Measurements from ENCODE around the gene MAP4K3.

The MAP4K3 gene

DNA sequence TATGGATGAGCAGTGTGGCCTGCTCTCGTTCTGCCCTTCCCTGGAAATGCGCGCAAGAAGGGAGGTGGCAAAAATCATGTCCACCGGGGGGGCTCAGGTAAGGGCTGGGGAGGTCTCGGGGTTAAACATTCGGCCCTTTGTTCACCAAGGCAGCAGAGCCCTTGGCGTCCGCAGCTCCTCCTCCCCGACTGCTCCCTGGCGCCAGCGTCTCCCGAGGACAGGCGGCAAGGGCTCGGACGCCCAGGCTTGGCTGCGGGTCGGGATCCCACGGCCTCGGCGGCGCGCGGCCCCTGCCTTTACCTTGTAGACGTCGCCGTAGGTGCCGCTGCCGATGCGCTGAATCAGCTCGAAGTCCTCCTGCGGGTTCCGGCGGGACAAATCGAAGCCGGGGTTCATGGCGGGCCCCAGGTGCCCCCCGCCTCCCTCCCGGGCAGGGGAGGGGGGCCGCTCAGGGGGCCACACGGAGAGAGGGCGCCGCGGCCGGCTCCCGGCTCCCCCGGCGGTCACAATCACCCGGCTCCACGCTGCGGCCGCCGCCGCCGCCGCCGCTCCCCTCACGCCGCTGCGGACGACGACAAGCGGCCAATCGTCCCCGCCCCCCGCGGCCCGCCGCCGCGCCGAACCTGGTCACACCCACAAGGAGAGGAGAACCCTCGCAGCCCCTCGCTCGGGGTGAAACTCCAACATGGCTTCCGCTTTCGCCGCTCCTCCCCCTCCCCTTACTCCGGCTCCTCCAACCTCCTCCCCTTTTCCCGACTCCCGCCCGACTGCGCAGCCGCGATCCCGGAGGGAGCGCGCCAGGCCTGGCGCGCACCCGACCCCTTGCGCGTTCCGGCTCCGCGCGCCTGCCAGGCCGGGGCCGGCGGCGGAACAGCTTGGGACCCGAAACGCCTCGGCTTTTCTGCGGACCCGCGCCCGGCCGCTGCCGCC is at the start of gene MAP4K3:
Gene MAP4K3 (minus strand): TSS at position 694 of the 930 bp plus-strand sequence. CDS start 298 bp downstream, at position 396.
- TF ChIP-seq JUND (IDR thresholded peaks at IDR 0.05; ENCODE audit: low read depth): no peak
- in situ Hi-C loops (cut with HindIII; ENCODE audit: low pct_unique_long_range_greater_than_20kb, low sequenced_read_pairs): no loop called here

DNA sequence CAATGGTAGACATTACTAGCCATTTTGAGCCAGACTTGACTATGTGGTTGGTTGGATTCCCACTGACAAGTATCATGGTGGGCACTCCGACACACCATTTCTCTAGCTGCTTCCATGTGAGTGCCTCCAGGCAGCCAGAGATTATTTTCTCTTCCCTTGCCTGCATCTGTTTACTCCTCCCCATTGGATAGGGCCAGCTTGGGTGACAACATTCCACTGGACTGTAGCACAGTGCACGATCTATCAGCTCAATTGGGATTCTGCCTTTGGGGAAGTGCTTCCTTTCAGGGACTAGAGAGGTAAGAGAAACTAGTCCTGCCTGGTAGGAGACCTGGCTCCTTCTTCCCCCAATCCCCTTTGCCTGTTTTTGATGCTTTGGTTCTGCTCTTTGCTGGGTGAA is 49.0 kb upstream of the MAP4K3 start:
- DNase-seq (ENCODE audit: low read depth in 1 of 2, low spot score in 1 of 2): peak in 1 of 2 experiments; percentile 59
- TF ChIP-seq JUND (IDR thresholded peaks at IDR 0.05; ENCODE audit: low read depth): no peak
- in situ Hi-C loops (cut with HindIII; ENCODE audit: low pct_unique_long_range_greater_than_20kb, low sequenced_read_pairs): no loop called here

More for the DNA sequence above, at the start of gene MAP4K3:
- peak; percentile 83 to 93 for DNase-seq (ENCODE audit: low read depth in 1 of 2, low spot score in 1 of 2)

DNA sequence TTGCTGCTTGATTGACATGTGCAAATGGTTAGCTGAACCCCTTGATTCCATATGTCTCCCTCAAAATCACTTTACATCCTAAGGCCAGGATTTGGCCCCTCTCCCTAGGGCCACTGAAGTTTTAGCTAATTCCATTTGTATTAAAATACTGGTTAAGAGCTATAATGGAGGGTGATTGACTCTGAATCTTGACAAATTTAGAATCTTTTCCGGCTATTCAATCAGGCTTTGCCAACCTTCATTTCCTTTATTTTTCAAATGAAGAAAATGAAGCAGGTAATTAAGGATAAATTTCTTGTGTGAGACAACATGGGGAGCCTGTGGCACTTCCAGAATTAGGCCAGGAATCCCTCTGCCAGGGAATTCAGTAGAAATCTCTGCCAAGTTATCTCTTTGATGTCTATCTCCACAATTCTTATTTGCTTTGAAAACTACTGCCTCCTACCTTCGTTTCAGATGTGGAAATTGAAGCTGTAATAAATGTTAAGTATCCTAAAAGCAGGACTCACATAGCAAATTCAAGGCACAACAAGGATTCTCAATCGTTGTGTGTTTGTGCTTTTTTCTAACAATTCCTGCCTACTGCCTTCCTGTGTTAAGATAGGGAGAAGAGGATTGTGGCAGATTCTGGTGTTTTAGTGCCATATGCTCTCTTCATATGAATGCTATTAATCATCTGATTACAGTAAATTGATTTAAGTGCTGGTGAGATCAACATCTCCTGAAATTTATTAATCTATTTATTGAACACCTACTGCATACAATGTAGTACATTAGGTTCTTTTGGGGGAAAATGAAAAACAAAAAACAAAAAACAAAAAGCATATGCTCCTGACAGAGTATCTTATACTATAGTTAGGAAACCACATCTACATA is 47.8 kb upstream of the MAP4K3 start:
- in situ Hi-C loops (cut with HindIII; ENCODE audit: low pct_unique_long_range_greater_than_20kb, low sequenced_read_pairs): no loop called here
- TF ChIP-seq JUND (IDR thresholded peaks at IDR 0.05; ENCODE audit: low read depth): no peak
- DNase-seq (ENCODE audit: low read depth in 1 of 2, low spot score in 1 of 2): no peak

DNA sequence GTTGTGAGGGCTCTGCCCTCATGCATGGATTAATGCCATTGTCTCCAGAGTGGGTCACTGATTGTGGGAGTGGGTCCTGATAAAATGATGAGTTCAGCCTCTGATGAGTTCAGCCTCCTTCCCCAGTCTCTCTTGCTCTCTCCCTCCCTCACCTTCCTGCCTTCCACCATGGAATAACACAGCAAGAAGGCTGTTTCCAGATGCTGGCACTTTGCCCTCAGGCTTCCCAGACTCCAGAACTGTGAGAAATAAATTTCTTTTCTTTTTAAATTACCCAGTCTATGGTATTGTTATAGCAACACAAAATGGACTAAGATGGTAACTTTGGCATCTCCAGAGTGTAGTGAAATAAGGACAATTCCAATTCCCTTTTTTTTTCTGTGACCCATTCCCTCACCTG is 47.1 kb upstream of the MAP4K3 start:
- no peak for TF ChIP-seq JUND (IDR thresholded peaks at IDR 0.05; ENCODE audit: low read depth)
- in situ Hi-C loops (cut with HindIII; ENCODE audit: low pct_unique_long_range_greater_than_20kb, low sequenced_read_pairs): no loop called here
- no peak for DNase-seq (ENCODE audit: low read depth in 1 of 2, low spot score in 1 of 2)

DNA sequence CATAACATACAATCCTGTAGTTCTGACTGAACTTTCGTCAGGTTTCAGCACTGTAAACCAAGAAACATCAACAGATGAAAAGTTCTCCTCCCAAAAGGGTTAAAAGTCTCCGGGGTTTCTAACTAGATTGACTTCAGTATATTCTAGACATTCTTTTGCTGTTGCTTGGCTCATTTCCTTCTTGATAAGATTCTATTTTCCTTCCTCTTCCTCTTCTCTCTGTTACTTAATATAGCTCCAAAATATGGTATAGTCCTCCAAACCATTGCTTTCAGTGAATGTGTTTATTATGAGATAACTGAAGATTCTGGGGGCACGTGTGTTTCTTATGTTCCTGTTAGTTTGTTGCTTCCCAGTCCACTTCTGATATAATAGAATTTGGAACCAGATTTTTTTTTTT is 46.4 kb upstream of the MAP4K3 start:
- in situ Hi-C loops (cut with HindIII; ENCODE audit: low pct_unique_long_range_greater_than_20kb, low sequenced_read_pairs): no loop called here
- TF ChIP-seq JUND (IDR thresholded peaks at IDR 0.05; ENCODE audit: low read depth): no peak
- no peak for DNase-seq (ENCODE audit: low read depth in 1 of 2, low spot score in 1 of 2)

DNA sequence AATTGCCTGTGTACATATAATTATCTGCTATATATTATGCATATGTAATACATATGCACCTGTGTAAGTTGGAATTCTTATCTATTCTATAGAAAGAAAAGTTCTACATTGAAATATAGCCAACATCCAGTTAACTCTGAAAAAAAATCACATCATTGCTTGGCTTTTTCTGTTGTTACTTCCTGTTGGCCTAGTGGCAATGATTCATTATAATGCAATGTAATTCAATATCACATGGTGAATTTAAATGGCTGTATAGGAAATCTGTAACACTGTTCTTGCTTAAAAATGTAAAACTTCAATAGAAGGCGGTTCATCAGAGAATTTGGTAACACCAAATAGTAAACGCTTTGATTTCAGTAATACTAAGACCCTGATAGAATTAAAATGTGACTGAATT is 44.5 kb upstream of the MAP4K3 start:
- DNase-seq (ENCODE audit: low read depth in 1 of 2, low spot score in 1 of 2): no peak
- TF ChIP-seq JUND (IDR thresholded peaks at IDR 0.05; ENCODE audit: low read depth): no peak
- in situ Hi-C loops (cut with HindIII; ENCODE audit: low pct_unique_long_range_greater_than_20kb, low sequenced_read_pairs): no loop called here

DNA sequence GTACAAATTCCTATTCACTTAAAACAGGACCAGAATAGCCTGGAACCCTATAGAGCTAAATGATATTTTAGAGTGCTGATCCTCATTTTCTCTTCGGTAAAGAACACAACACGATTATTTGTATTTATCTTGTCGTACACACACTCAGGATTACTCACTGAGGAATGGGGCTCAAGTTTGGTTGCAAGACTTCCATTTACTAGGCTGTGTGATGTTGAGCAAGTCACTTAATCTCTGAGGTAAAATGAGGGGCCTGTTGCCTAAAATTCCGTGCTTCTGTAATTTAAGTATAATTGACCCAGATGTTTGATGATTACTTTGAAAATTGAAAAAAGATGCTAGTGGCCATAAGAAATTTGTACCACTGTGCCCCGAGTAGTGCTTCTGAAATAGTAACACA is 42.6 kb upstream of the MAP4K3 start:
- in situ Hi-C loops (cut with HindIII; ENCODE audit: low pct_unique_long_range_greater_than_20kb, low sequenced_read_pairs): no loop called here
- no peak for DNase-seq (ENCODE audit: low read depth in 1 of 2, low spot score in 1 of 2)

DNA sequence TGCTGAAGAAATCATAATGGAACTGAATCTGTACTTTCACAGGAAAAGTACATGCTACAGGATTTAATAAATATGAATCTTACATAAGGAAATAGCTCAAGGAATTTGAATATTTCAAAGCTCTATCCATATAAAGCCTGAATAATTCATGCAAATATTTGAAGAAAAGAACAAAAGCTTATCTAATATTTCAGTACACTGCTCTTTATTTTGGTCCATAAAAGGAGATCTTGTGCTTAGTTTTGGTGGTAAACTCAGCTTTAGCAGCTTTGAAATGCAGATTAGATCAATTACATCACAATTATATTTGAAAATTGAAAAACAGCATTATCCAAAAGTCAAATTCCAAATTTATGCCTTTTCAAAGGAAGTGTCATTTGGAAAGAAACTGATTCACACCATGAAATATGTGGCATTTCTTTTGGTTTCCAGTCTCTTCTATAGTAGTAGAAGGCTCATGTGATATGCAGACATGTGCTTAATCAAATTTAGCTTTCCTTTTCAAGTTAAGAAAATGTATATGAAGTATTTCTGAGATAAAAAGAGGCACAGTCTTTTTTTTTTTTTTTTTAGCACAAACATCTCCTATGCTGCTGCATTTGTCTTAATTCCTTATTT is 42.1 kb upstream of the MAP4K3 start:
- in situ Hi-C loops (cut with HindIII; ENCODE audit: low pct_unique_long_range_greater_than_20kb, low sequenced_read_pairs): no loop called here
- TF ChIP-seq JUND (IDR thresholded peaks at IDR 0.05; ENCODE audit: low read depth): no peak
- no peak for DNase-seq (ENCODE audit: low read depth in 1 of 2, low spot score in 1 of 2)

More for the DNA sequence above, 42.6 kb upstream of the MAP4K3 start:
- TF ChIP-seq JUND (IDR thresholded peaks at IDR 0.05; ENCODE audit: low read depth): no peak

DNA sequence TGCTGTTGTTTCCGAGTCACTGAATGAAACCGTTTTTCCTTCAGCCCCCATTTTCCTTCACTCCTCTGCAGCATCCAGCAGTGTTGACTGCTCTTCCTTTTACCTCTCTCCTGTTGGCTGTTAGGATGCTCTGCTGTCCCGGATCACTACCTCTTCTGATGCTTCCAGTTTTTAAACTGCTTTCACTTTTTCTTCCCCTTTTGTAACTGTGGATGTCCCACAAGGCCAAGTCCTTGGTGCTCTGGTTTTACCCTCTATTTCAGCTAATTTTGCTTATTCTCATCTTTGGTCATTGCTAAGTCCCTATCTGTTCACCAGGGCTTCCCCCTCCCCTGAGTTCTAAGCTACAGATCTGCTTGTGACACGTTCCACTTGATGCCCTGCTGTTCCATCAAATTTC is 39.4 kb upstream of the MAP4K3 start:
- no peak for TF ChIP-seq JUND (IDR thresholded peaks at IDR 0.05; ENCODE audit: low read depth)
- no peak for DNase-seq (ENCODE audit: low read depth in 1 of 2, low spot score in 1 of 2)
- in situ Hi-C loops (cut with HindIII; ENCODE audit: low pct_unique_long_range_greater_than_20kb, low sequenced_read_pairs): no loop called here

DNA sequence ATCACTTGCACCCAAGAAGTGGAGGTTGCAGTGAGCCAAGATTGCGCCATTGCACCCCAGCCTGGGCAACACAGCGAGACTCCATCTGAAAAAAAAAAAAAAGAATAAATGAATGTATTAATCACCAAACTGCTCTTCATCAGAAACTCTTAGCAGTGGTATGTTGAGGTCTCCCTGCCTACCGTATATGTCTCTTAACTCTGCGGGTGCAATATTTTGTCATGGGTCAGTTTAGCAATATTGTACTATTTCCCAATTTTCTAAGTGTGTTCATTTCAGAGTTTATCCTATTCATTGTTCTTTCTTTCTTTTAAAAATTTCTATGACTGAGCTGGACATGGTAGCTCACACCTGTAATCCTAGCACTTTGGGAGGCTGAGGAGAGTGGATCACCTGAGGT is 37.9 kb upstream of the MAP4K3 start:
- DNase-seq (ENCODE audit: low read depth in 1 of 2, low spot score in 1 of 2): no peak
- TF ChIP-seq JUND (IDR thresholded peaks at IDR 0.05; ENCODE audit: low read depth): no peak
- in situ Hi-C loops (cut with HindIII; ENCODE audit: low pct_unique_long_range_greater_than_20kb, low sequenced_read_pairs): no loop called here

DNA sequence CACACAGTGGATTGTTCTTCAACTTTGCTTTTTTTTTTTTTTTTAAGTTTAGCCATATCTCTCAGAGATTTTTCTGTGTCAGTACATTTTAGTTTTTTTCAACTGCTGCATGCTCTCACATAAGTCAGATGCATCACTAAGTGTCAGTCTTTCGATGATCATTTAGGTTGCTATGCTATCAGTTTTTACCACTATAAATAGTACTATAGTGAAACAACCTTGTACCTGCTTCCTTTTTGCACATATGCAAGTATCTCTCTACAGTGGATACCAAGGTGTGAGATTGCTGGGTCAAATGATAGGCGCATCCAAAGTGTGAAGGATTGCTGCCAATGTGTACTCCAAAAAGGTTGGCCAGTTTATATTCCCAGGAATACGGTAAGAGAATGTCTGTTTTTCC is 33.5 kb upstream of the MAP4K3 start:
- DNase-seq (ENCODE audit: low read depth in 1 of 2, low spot score in 1 of 2): no peak
- no peak for TF ChIP-seq JUND (IDR thresholded peaks at IDR 0.05; ENCODE audit: low read depth)
- in situ Hi-C loops (cut with HindIII; ENCODE audit: low pct_unique_long_range_greater_than_20kb, low sequenced_read_pairs): no loop called here

DNA sequence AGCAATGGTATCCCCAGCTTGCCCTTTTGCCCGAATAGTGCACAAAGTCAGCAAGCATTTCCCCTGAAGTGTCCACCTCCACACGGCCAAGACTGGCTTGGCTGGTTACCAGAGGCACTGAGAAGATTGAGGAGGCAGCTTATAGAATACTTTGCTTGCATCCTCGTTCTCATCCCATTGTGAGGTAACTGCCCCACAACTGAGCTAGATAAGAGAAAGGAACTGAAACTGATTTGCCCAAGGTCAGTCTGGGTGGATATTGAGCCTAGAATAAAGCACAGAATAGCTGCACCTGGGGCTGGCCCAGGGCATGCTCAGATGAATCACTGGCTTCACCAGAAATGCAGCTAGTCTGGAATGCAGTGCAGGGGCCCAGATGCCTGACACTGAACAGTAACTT is 32.7 kb upstream of the MAP4K3 start:
- TF ChIP-seq JUND (IDR thresholded peaks at IDR 0.05; ENCODE audit: low read depth): no peak
- in situ Hi-C loops (cut with HindIII; ENCODE audit: low pct_unique_long_range_greater_than_20kb, low sequenced_read_pairs): no loop called here

More for the DNA sequence above, 32.7 kb upstream of the MAP4K3 start:
- no peak for DNase-seq (ENCODE audit: low read depth in 1 of 2, low spot score in 1 of 2)
